GM12878 (cell line): ENCODE measurements around the gene CHCHD3. TPM values are rescaled to one million over a fixed set of nuclear protein-coding genes. Genes with fewer than 3 reads are reported as not detected.

Experiments used
- ATAC-seq: fragments of 200-7000 bp; cut with Tn5 transposase; 3 replicates; pipeline ENCODE4 v1.9.1; 2020; ENCODE audit warnings: mild to moderate bottlenecking, moderate library complexity
- BruUV-seq: library from RNA; stranded (reverse); fragments of 400-500 nt; replicated peaks from 2 replicates; lab custom pipeline; 2021; lab: Mats Ljungman, UMichigan
- CTCF ChIA-PET: fragments of 300-600 bp; sonication (Branson Sonifier 250); formaldehyde crosslinking; extraction: SDS; loops from one replicate; lab custom pipeline; 2021; ENCODE audit warnings: inconsistent platforms; lab: Yijun Ruan, JAX
- POLR2A ChIA-PET: fragments of 350-600 bp; formaldehyde crosslinking; extraction: SDS; loops from one replicate; lab custom pipeline; 2021; ENCODE audit warnings: inconsistent platforms; lab: Charles Lee
- RAD21 ChIA-PET: fragments of 300-600 bp; sonication (Branson Sonifier 250); formaldehyde crosslinking; loops from one replicate; lab custom pipeline; 2023; ENCODE audit warnings: antibody characterized with exemption; ENCODE audit not compliant: unreplicated experiment; lab: Charles Lee
- SMC1A ChIA-PET: fragments of 300-600 bp; sonication (Branson Sonifier 250); formaldehyde crosslinking; loops from one replicate; lab custom pipeline; 2023; ENCODE audit not compliant: unreplicated experiment, uncharacterized antibody; lab: Charles Lee
- DNase-seq: peaks from one replicate; pipeline ENCODE4 v3.0.0-alpha.2; 2011; ENCODE audit warnings: low read depth, low spot score
- FAIRE-seq: peaks from 3 replicates; lab custom pipeline; 2011; peaks lifted over from hg19 to GRCh38; lab: Jason Lieb, UNC
- H2AFZ ChIP-seq: 2 replicates; pipeline ENCODE4 v1.6.0; 2011; ENCODE audit warnings: low read depth, low read length, control low read depth; ENCODE audit not compliant: control insufficient read depth
- H3K27ac ChIP-seq: 2 replicates; pipeline ENCODE4 v1.5.1; 2011; ENCODE audit warnings: control low read depth; ENCODE audit not compliant: control insufficient read depth, insufficient read depth
- H3K27me3 ChIP-seq, 2 experiments: replicated peaks in 1 of 2; 2 replicates each; pipeline versions ENCODE4 v1.6.0 to v1.6.1; 2011; ENCODE audit warnings: low read length in 1 of 2; ENCODE audit not compliant: control insufficient read depth in 2 of 2, insufficient read depth in 2 of 2
- H3K36me3 ChIP-seq, 2 experiments: 2 replicates each; pipeline ENCODE4 v1.5.1; 2011; ENCODE audit warnings: low read length in 1 of 2; ENCODE audit not compliant: control insufficient read depth in 2 of 2, insufficient read depth in 2 of 2
- H3K4me1 ChIP-seq: 2 replicates; pipeline ENCODE4 v1.6.1; 2011; ENCODE audit warnings: mild to moderate bottlenecking, low read length, moderate library complexity, mixed read lengths; ENCODE audit not compliant: control insufficient read depth, insufficient read depth
- H3K4me2 ChIP-seq: 2 replicates; pipeline ENCODE4 v1.6.0; 2011; ENCODE audit warnings: control low read depth; ENCODE audit not compliant: control insufficient read depth, insufficient read depth
- H3K4me3 ChIP-seq: fragments of 200-600 bp; sonication (generic); 2 replicates; pipeline ENCODE4 v1.5.1; 2016
- H3K79me2 ChIP-seq: 2 replicates; pipeline ENCODE4 v1.6.0; 2011; ENCODE audit warnings: low read length; ENCODE audit not compliant: control insufficient read depth, insufficient read depth
- H3K9ac ChIP-seq: 2 replicates; pipeline ENCODE4 v1.8.0; 2011; ENCODE audit warnings: low read length, control low read depth, mixed read lengths; ENCODE audit not compliant: control insufficient read depth, insufficient read depth
- H3K9me3 ChIP-seq: replicated peaks from 3 replicates; pipeline ENCODE4 v1.5.1; 2011; ENCODE audit warnings: mild to moderate bottlenecking, low read length; ENCODE audit not compliant: control insufficient read depth, insufficient read depth
- H4K20me1 ChIP-seq: 2 replicates; pipeline ENCODE4 v1.6.0; 2011; ENCODE audit not compliant: control insufficient read depth, insufficient read depth
- ATF7 ChIP-seq: fragments of 450-650 bp; IDR thresholded peaks from 2 replicates; pipeline ENCODE4 v1.6.1; 2016; ENCODE audit warnings: low read depth, mild to moderate bottlenecking
- EED ChIP-seq: sonication (generic); IDR thresholded peaks from 2 replicates; pipeline ENCODE4 v1.6.1; 2016; ENCODE audit warnings: antibody characterized with exemption, low read depth
- EP300 ChIP-seq, 2 experiments: fragments of 150-350 bp in 1 of 2; IDR thresholded peaks; 2 replicates each; pipeline ENCODE4 v1.6.1; 2011 to 2012; ENCODE audit warnings: low read depth in 2 of 2, low read length in 2 of 2, borderline replicate concordance in 1 of 2, improper control_type of control experiment in 1 of 2, inconsistent platforms in 1 of 2; ENCODE audit not compliant: control insufficient read depth in 1 of 2
- IKZF1 ChIP-seq: fragments of 450-650 bp; conservative IDR thresholded peaks from 2 replicates; pipeline ENCODE4 v1.6.1; 2017; ENCODE audit warnings: antibody characterized with exemption, mild to moderate bottlenecking
- IKZF2 ChIP-seq, 2 experiments: fragments of 450-650 bp; IDR thresholded peaks; 2 replicates each; pipeline ENCODE4 v1.6.1; 2017; ENCODE audit warnings: mild to moderate bottlenecking in 2 of 2, moderate library complexity in 2 of 2
- JUNB ChIP-seq: IDR thresholded peaks from 2 replicates; pipeline ENCODE4 v1.6.1; 2016; ENCODE audit warnings: antibody characterized with exemption, mild to moderate bottlenecking
- NR2F1 ChIP-seq: fragments of 450-650 bp; conservative IDR thresholded peaks from 2 replicates; pipeline ENCODE4 v1.6.1; 2017; ENCODE audit warnings: mild to moderate bottlenecking
- RCOR1 ChIP-seq: conservative IDR thresholded peaks from 2 replicates; pipeline ENCODE4 v1.6.1; 2012; ENCODE audit warnings: low read depth, low read length, improper control_type of control experiment
- REST ChIP-seq: IDR thresholded peaks from 2 replicates; pipeline ENCODE4 v1.6.1; 2012; ENCODE audit warnings: mild to moderate bottlenecking, low read depth, low read length
- RUNX3 ChIP-seq: IDR thresholded peaks from 2 replicates; pipeline ENCODE4 v1.6.1; 2012; ENCODE audit warnings: low read length, inconsistent platforms
- TAF1 ChIP-seq: IDR thresholded peaks from 2 replicates; pipeline ENCODE4 v1.6.1; 2011; ENCODE audit warnings: mild to moderate bottlenecking, low read depth, low read length, borderline replicate concordance
- WGBS: methylation state at CpG from one replicate; pipeline ENCODE4 v1.1.6; 2016; ENCODE audit warnings: low lambda C conversion rate; ENCODE audit not compliant: insufficient replicate concordance, insufficient coverage; ENCODE audit errors: missing lambda C conversion rate; 5-methylcytosine and 5-hydroxymethylcytosine counted together
- in situ Hi-C: fragments of 300-500 bp; cut with MboI; formaldehyde crosslinking; loops from 9 replicates; pipeline ENCODE4 v1.14.3; 2018; ENCODE audit warnings: mixed read lengths
- intact Hi-C: fragments of 100-400 bp; cut with micrococcal nuclease; formaldehyde crosslinking; loops from one replicate; pipeline ENCODE4 v1.14.2; 2022; ENCODE audit not compliant: unreplicated experiment
- polyA plus RNA-seq, 11 experiments: library from polyadenylated mRNA; depleted of rRNA in 4 of 11; unstranded in 6 of 11; stranded (reverse) in 5 of 11; fragments of >200 nt; fragmentation: Nextera tagmentation in 4 of 11; fragmentation: Illumina TruSeq in 1 of 11; extraction: Ambion mirVana in 4 of 11; extraction: Trizol in 1 of 11; gene quantifications; 1 replicate in 1 of 11; 2 replicates in 10 of 11; pipeline versions ENCODE4 v1.2.1 to v1.2.3, GENCODE V29; 2011 to 2016; ENCODE audit warnings: inconsistent platforms in 2 of 11, missing spikeins in 2 of 11, low read depth in 1 of 11
- total RNA-seq, 4 experiments: library from RNA; depleted of rRNA in 3 of 4; stranded (reverse); fragments of >200 nt in 3 of 4; fragmentation: Illumina TruSeq in 1 of 4; extraction: Trizol in 1 of 4; gene quantifications; 2 replicates each; pipeline versions ENCODE4 v1.2.1 to v1.2.3, GENCODE V29; 2013 to 2021
- TF ChIP-seq, protein P1 (sequence below): IDR thresholded peaks from 2 replicates; pipeline ENCODE4 v1.6.1; 2012; ENCODE audit warnings: low read depth, low read length, improper control_type of control experiment

Gene CHCHD3
- total and polyA plus RNA-seq, 10 of the 15 experiments (the other 5 are each of a cell fraction or from before 2014, with no cell fraction given): 38.3 to 178 (median 96.2) TPM

DNA sequence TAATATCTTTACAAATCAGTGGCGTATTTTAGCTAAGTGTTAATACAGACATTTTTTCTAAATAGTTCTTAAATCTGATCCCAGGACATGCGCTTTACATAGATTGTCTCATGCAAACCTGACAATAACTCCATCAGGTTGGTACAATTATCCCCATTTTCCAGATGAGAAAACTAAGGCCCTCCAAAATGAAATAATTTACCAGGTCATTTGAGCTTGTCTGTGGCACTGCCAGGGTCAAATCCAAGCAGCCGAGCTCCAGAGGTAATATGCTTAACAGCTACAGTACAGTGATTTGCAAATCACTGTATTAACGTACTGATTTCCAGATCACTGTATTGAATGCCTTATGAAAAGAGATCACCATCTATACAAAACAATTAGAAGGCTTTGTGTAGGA is 223.1 kb downstream of the CHCHD3 start (continued):
- TF ChIP-seq REST (no peak), RCOR1 (no peak)
- TF ChIP-seq, all 136 proteins: peak for 0

DNA sequence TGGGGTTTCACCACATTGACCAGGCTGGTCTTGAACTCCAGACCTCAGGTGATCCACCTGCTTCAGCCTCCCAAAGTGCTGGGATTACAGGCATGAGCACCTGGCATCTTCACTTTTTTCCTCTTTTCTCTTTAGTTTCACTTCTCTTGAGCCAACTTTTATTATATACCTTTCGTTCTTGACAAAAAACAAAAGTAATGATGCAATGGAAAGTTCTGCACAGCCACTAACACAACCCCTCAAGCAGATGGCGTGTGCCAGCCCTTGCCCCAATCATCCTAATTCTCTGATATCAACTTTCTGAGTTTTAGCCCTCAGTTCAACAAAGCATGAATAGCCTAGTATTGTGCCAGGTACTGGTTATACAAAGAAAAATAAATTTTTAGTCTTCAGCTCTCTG is 223.6 kb downstream of the CHCHD3 start:
- ATAC-seq: peak; percentile 76
- SMC1A ChIA-PET: interaction anchor here (0.7 to 2.3 kb wide), 13 partner anchors 9 to 224 kb away, joined by 3 to 13 read pairs (median 4); partner anchors contain the start of gene CHCHD3
- H3K4me3 ChIP-seq: no peak overlapping the region
- TF ChIP-seq IKZF1 (peak; percentile 50; the same call in 1 of the 2 replicates), ATF7 (peak; percentile 84), RUNX3 (peak; percentile 11; the same call in 1 of the 2 replicates), JUNB (peak; percentile 52; the same call in 1 of the 2 replicates), TAF1 (no peak), EP300 (IDR thresholded peaks at IDR 0.05; ENCODE audit: borderline replicate concordance in 1 of 2, control insufficient read depth in 1 of 2, low read depth in 2 of 2, low read length in 2 of 2) (0 out of 4 replicates have a peak, but pooled peaks of 1 of the 2 experiments have one; percentile 17), NR2F1 (0 out of 2 replicates have a peak, but pooled peaks have one; percentile 13), IKZF2 (IDR thresholded peaks at IDR 0.05) (peak; percentile 40 to 48; a peak in 2 of 4 replicates), EED (peak; percentile 70)
- TF ChIP-seq, protein P1, sequence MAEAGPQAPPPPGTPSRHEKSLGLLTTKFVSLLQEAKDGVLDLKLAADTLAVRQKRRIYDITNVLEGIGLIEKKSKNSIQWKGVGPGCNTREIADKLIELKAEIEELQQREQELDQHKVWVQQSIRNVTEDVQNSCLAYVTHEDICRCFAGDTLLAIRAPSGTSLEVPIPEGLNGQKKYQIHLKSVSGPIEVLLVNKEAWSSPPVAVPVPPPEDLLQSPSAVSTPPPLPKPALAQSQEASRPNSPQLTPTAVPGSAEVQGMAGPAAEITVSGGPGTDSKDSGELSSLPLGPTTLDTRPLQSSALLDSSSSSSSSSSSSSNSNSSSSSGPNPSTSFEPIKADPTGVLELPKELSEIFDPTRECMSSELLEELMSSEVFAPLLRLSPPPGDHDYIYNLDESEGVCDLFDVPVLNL: no peak
- TF ChIP-seq, all 136 proteins: peak for 8
- H3K36me3 ChIP-seq: no peaks in the 10 kb centered on the region
- POLR2A ChIA-PET: interaction anchor here (0.9 to 1.4 kb wide), 3 partner anchors 10 to 39 kb away, joined by 3 to 6 read pairs (median 3); no protein-coding TSS in a partner anchor
- in situ Hi-C loops: no loop called here
- DNase-seq (no peak), FAIRE-seq (no peak)
- H3K79me2 ChIP-seq: no peaks in the 10 kb centered on the region
- CTCF ChIA-PET: interaction anchor here (1.3 kb wide), 1 partner anchor 9 kb away, joined by 4 read pairs; no protein-coding TSS in a partner anchor
- BruUV-seq: no TSS peak
- H3K27ac ChIP-seq: no peak overlapping the region
- no peak overlapping the region for H3K9ac ChIP-seq
- intact Hi-C loops: no loop called here
- RAD21 ChIA-PET: interaction anchor here (0.7 to 1.5 kb wide), 2 partner anchors 19 to 28 kb away, joined by 3 to 4 read pairs; no protein-coding TSS in a partner anchor
- H4K20me1 ChIP-seq: no peaks in the 10 kb centered on the region
- H3K4me2 ChIP-seq: no peak overlapping the region
- no peaks in the 10 kb centered on the region for H3K27me3 ChIP-seq
- H3K9me3 ChIP-seq: no peaks in the 10 kb centered on the region
- no peak overlapping the region for H2AFZ ChIP-seq
- H3K4me1 ChIP-seq: no peaks in the 10 kb centered on the region
- WGBS: 51% methylated on average over 2 of the region's 2 CpGs
